ENCODE data around the gene BCR.

Gene BCR

GRCh38 chr22:23175817-23176644 is 4.3 kb upstream of the BCR start:
- no peak for DNase-seq

- DNase-seq = no peak
Observed at GRCh38 chr22:23176645-23177027, 3.7 kb upstream of the BCR start.

GRCh38 chr22:23177197-23177596 is 3.1 kb upstream of the BCR start:
- no peak for DNase-seq

GRCh38 chr22:23178512-23179254 is 1.6 kb upstream of the BCR start:
- peak; percentile 67 for DNase-seq

DNA sequence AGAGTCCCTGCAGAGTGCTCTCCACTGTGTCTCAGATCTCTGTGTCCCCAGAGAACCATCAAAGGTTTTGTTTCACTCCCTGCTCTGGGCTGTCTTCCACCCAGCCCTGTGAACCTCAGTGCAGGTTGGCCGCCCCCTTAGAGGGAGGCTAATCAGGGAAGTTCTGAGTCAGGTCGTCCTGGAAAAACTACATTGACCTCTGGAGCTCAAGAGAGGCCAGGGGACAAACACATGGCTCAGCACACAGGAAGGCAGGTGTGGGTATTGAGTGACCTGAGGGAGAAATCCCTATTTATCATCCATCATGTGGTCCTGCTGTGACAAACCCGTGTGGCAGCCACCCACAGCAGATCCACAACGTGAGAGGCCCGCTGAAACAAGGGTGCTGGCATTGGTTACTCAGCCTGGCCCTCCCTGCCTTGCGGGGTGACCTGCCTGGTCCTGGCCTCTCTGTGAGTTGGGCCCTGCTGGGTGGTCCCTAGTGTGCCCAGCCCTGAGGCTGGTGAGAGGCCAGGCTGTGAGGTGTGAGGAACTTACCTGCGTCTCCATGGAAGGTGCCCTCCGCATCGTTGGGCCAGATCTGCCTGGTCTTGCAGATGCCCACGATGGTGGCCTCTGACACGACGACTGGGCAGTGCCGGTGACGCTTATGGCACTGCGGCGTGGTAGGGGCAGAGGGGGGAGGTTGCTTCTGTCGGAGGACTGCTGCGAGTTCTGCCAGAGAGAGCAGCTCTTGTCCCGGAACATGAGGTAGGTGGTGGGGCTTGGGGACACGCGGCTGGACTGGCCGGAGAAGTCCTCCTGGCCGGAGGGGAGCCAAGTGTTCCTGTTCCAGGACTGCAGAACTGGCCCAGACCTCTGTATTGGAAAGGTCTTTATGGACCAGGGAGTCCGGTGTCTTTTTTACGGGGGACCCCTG is 669 bp upstream of the BCR start:
- no peak for DNase-seq

DNA sequence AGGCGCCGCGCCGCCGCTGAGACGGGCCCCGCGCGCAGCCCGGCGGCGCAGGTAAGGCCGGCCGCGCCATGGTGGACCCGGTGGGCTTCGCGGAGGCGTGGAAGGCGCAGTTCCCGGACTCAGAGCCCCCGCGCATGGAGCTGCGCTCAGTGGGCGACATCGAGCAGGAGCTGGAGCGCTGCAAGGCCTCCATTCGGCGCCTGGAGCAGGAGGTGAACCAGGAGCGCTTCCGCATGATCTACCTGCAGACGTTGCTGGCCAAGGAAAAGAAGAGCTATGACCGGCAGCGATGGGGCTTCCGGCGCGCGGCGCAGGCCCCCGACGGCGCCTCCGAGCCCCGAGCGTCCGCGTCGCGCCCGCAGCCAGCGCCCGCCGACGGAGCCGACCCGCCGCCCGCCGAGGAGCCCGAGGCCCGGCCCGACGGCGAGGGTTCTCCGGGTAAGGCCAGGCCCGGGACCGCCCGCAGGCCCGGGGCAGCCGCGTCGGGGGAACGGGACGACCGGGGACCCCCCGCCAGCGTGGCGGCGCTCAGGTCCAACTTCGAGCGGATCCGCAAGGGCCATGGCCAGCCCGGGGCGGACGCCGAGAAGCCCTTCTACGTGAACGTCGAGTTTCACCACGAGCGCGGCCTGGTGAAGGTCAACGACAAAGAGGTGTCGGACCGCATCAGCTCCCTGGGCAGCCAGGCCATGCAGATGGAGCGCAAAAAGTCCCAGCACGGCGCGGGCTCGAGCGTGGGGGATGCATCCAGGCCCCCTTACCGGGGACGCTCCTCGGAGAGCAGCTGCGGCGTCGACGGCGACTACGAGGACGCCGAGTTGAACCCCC is 798 bp downstream of the BCR start:
- DNase-seq = peak; percentile 72

- DNase-seq = no peak
Observed at GRCh38 chr22:23181721-23182308, 1.5 kb downstream of the BCR start.

- no peak for DNase-seq
Observed at GRCh38 chr22:23182309-23183060, 2.2 kb downstream of the BCR start.

DNA sequence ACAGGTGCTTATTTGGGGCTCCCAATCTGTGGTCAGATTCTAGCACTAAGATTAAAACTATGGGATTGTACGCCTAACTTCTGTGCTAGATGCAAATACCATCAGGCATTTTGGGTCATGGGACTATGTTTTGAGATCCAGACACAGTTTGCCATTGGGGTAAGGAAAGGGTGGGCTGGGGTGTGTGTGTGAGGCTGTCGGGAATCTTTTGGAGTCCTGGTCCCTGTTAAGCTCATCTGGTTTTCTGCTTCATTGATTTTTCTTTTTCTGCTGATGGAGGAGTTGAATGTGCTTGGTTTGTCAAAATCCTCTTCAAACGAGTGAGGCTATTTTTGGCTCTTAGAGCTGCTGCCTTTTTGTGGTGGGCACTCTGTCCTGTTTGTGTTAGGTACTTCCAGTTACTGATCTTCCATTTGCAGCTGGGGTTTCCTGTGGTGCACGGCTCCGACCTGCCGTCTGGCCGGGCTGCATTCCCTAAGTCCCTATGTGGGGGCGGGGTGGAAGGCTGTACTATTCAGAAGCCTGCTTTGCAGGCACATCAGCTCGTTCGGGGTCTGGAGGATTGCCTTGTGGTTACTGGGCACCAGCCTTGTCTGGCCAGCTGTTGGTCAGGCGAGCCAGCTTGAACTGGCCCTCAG is 2.9 kb downstream of the BCR start:
- DNase-seq = no peak

DNA sequence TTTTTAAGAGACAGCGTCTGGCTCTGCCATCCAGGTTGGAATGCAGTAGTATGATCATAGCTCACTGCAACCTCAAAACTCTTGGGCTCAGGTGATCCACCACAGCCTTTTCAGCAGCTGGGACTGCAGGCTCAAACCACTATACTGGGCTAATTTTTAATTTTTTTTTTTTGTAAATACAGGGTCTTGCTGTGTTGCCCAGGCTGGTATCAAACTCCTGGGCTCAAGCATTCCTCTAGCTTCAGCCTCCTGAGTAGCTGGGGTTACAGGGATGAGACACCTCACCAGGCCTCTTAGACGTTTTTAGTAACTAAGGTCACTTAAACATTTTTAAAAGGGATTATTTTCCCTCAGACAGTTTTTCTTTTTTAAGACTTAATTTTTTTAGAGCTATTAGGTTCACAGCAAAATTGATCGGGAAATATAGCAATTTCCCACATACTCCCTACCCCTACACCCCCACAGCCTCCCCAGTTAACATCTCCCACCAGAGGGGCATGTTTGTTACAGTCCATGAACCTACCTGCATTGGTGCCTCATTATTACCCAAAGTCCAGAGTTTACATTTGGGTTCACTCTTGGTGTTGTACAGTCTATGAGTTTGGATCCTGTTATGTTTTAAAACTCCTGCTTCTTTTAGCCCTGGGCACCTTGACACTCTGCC is 3.9 kb downstream of the BCR start:
- DNase-seq = no peak

- no peak for DNase-seq
Observed at GRCh38 chr22:23184764-23185113, 4.4 kb downstream of the BCR start.

DNA sequence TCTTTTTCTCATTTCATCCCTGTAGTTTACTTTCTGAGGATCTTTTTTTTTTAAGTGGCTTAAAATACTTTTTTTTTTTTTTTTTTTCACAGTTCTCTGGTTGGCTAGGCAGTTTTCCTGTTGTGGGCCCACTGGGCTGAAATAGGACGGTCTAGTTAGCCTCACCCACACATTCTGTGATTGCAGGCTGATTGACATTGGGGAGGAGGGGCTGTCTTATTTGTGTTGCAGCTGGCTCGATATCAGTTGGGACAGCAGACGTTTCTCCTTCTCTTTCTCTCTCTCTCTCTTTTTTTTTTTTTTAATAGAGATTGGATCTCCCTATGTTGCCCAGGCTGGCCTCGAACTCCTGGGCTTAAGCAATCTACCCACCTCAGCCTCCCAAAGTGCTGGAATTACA is 6.9 kb downstream of the BCR start:
- no peak for DNase-seq

DNA sequence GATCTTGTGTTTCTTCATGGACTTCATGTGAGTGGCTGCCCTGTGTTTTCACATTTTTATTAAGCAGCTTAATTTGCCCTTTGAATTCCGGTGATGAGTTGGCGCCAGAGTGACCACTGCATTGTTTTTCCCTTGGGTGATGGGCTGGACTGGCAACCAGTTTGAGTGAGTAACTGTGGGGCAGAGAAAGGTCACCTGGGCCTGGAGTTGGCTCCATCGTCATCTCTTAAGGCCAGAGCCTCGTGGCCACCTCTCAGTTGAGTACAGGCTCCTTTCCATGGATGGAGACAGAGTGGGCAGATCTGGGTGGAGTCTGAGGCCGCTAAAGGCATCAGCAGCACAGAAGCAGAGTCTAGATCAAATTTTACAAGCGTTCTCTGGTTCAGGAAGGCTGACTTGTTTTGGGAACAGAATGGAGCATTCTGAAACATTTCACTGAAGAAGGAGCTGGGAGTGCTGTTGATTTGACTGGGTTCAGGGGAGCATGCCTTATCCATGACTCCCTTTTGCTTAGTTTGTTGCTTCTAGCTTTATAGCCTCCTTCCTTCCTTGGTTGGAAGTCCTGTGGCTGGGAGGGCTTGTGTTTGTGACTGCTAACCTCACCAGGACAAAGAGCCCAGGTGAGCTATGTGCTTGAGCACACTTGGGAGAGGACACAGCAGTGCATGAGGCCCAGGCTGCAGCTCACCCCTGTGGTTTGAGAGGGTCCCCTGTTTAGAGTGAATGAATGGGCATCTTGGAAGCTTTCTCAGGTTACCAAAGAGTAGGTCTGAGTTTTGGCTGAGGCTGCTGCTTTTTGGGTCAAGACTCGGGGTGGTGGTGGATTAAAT is 7.8 kb downstream of the BCR start:
- DNase-seq = no peak

DNA sequence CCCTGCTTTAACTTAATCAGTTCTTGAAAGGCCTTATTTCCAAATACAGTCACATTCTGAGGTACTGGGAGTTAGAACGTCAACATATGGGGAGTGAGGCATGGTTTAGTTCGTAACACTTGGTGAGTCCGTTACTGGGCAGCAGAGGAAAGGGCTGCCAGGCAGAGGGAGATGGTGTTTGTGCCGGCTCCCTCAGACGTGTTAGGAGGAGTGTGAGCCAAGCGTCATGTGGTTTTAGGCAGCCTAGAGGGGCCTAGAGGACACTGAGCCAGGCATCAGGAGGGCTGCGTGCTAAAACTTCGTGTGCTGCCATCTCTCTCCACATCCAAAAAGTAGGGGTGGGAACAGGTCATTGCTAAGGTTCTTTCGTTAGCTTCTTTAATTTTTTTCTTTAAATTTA is 10.2 kb downstream of the BCR start:
- no peak for DNase-seq

DNA sequence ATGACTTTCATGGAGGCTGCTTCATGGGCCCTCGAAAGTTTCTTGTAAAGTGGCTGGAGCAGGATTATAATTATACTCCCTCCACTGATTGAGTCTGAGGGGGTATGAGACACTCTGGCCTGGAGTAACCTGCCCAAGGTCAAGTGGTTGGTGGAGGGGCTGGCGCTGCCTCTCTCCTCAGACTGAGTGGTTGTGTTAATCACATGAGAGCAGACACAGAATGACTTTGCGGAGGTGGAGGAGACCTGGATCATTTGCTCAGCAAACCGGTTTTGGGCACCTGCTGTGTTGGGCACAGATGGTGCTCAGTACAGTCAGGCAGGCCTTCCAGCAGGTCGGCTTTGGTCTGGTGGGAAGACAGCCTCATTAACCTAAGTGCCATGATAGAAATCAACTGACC is 11.8 kb downstream of the BCR start:
- DNase-seq = no peak

DNA sequence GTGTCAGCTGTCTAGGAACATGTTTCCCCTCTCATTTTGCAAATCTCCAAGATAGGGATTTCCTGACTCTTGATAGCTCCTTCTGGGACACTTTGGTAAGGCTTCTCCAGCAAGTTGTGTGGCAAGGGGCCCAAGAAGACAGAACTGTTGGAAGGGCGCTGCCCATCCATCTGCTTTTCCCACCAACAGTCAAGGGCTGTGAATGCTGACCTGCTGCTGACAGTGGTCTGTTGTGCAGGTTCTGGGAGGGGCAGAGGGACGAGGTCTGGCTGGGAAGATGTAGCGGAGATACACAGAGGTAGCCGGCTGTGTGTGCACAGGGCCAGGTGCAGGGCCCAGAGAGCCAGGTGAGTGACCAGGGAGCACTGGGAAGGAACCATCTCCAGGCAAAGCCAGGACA is 12.2 kb downstream of the BCR start:
- no peak for DNase-seq

GRCh38 chr22:23193196-23193827 is 13.0 kb downstream of the BCR start:
- no peak for DNase-seq

DNA sequence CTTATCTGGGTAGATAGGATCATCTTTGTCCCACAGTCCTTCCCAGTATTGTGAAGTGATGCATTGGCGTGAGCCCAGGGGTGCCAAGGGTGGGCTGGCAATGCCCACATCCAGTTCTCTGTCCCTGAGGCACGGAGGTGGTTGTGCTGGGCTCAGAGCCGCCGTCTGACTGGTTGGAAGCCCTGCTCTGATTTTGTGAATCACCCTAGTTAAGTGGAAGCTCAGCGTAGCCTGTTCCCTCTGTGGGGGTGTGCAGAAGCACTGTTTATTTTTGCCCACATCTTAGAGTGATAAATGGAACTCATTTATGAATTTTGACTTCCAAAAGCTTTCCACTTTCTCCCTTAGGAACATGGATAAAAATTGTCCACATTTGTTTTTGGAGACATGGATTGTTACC is 13.6 kb downstream of the BCR start:
- DNase-seq = no peak

Data from right kidney (tissue), 1 donor.